OCI-LY1 (cell line): ENCODE measurements around the gene VPS39.

ENCODE experiments used
- H2AFZ ChIP-seq: fragments of 200-600 bp; sonication (generic), shearing (Covaris generic); 2 replicates; pipeline ENCODE4 v1.6.0; 2014; ENCODE audit warnings: antibody characterized with exemption, mild to moderate bottlenecking, low read length
- H3F3A ChIP-seq: fragments of 200-600 bp; sonication (generic), shearing (Covaris generic); 2 replicates; pipeline ENCODE4 v1.6.0; 2014; ENCODE audit warnings: mild to moderate bottlenecking, antibody characterized with exemption, low read length, moderate library complexity; ENCODE audit not compliant: insufficient read depth
- H3K27ac ChIP-seq: fragments of 200-600 bp; sonication (generic); 2 replicates; pipeline ENCODE4 v1.5.1; 2014; ENCODE audit warnings: low read length, mixed run types, mild to moderate bottlenecking, low read depth; ENCODE audit not compliant: poor library complexity, severe bottlenecking
- H3K27me3 ChIP-seq: fragments of 200-600 bp; sonication (generic); 2 replicates; pipeline ENCODE4 v1.6.0; 2014; ENCODE audit warnings: antibody characterized with exemption, mild to moderate bottlenecking, low read length, moderate library complexity; ENCODE audit not compliant: insufficient read depth
- H3K36me3 ChIP-seq: fragments of 200-600 bp; sonication (generic); 2 replicates; pipeline ENCODE4 v1.6.1; 2014; ENCODE audit warnings: mild to moderate bottlenecking, antibody characterized with exemption, low read length, moderate library complexity, mixed read lengths; ENCODE audit not compliant: insufficient read depth
- H3K4me1 ChIP-seq: fragments of 200-600 bp; sonication (generic); 2 replicates; pipeline ENCODE4 v1.5.1; 2014; ENCODE audit warnings: mild to moderate bottlenecking, low read length, moderate library complexity; ENCODE audit not compliant: insufficient read depth, severe bottlenecking
- H3K4me2 ChIP-seq: fragments of 200-600 bp; sonication (generic), shearing (Covaris generic); 2 replicates; pipeline ENCODE4 v1.6.1; 2014; ENCODE audit warnings: low read length
- H3K4me3 ChIP-seq: fragments of 200-600 bp; sonication (generic); 2 replicates; pipeline ENCODE4 v1.5.1; 2014; ENCODE audit warnings: low read length, low read depth, mild to moderate bottlenecking, mixed read lengths; ENCODE audit not compliant: poor library complexity, severe bottlenecking
- H3K79me2 ChIP-seq: fragments of 200-600 bp; shearing (Covaris generic); 2 replicates; pipeline ENCODE4 v1.6.1; 2016; ENCODE audit warnings: mixed run types, low read length, mixed read lengths; ENCODE audit not compliant: insufficient read depth
- H3K9ac ChIP-seq: fragments of 200-600 bp; sonication (generic), shearing (Covaris generic); 2 replicates; pipeline ENCODE4 v1.6.1; 2014; ENCODE audit warnings: mild to moderate bottlenecking, low read length, mixed read lengths
- H3K9me2 ChIP-seq: fragments of 200-600 bp; sonication (generic), shearing (Covaris generic); 2 replicates; pipeline ENCODE4 v1.6.1; 2014; ENCODE audit warnings: low read depth, mild to moderate bottlenecking, low read length, mixed read lengths
- H3K9me3 ChIP-seq: fragments of 200-600 bp; shearing (Covaris generic); 2 replicates; pipeline ENCODE4 v1.6.1; 2014; ENCODE audit warnings: low read length, mixed read lengths
- H4K20me1 ChIP-seq: fragments of 200-600 bp; sonication (generic), shearing (Covaris generic); 2 replicates; pipeline ENCODE4 v1.6.0; 2016; ENCODE audit warnings: mild to moderate bottlenecking, low read length; ENCODE audit not compliant: insufficient read depth
- CTCF ChIP-seq: fragments of 200-600 bp; sonication (generic), shearing (Covaris generic); IDR thresholded peaks from 2 replicates; pipeline ENCODE4 v1.5.1; 2017; ENCODE audit warnings: mild to moderate bottlenecking, antibody characterized with exemption, low read length, moderate library complexity, mixed read lengths
- EZH2 ChIP-seq: fragments of 200-600 bp; sonication (generic), shearing (Covaris generic); IDR thresholded peaks from 2 replicates; pipeline ENCODE4 v1.8.0; 2017; ENCODE audit warnings: borderline replicate concordance, mixed run types, mild to moderate bottlenecking, antibody characterized with exemption, low read length, moderate library complexity, mixed read lengths

VPS39 gene

GRCh38 chr15:42119446-42119760 is 88.7 kb downstream of the VPS39 start:
- no peaks in the 10 kb centered on the region for H3K9me2 ChIP-seq
- no peaks in the 10 kb centered on the region for H3K9me3 ChIP-seq
- TF ChIP-seq EZH2 (no peak), CTCF (no peak)
- H3K27me3 ChIP-seq: peaks cover 7% of the 10 kb centered on the region; the same call in 1 of the 2 replicates
- H3K27ac ChIP-seq: no peak overlapping the region
- no peak overlapping the region for H3K4me3 ChIP-seq
- H3K4me1 ChIP-seq: no peaks in the 10 kb centered on the region
- H3K36me3 ChIP-seq: no peaks in the 10 kb centered on the region; the same call in 1 of the 2 replicates
- H3F3A ChIP-seq: no peaks in the 10 kb centered on the region
- H4K20me1 ChIP-seq: no peaks in the 10 kb centered on the region
- H2AFZ ChIP-seq: no peak overlapping the region
- H3K4me2 ChIP-seq: no peak overlapping the region
- H3K9ac ChIP-seq: no peak overlapping the region
- no peaks in the 10 kb centered on the region for H3K79me2 ChIP-seq

GRCh38 chr15:42118650-42119445 is 89.3 kb downstream of the VPS39 start:
- no peak overlapping the region for H3K27ac ChIP-seq
- no peaks in the 10 kb centered on the region; the same call in 1 of the 2 replicates for H3K36me3 ChIP-seq
- no peak overlapping the region for H3K4me2 ChIP-seq
- TF ChIP-seq CTCF: no peak
- no peak for TF ChIP-seq EZH2
- H3K9me2 ChIP-seq: no peaks in the 10 kb centered on the region
- no peaks in the 10 kb centered on the region for H3K79me2 ChIP-seq
- H4K20me1 ChIP-seq: no peaks in the 10 kb centered on the region
- no peaks in the 10 kb centered on the region for H3K4me1 ChIP-seq
- H3F3A ChIP-seq: no peaks in the 10 kb centered on the region
- H3K4me3 ChIP-seq: no peak overlapping the region
- peaks cover 7% of the 10 kb centered on the region; the same call in 1 of the 2 replicates for H3K27me3 ChIP-seq
- H3K9me3 ChIP-seq: no peaks in the 10 kb centered on the region
- H2AFZ ChIP-seq: no peak overlapping the region
- H3K9ac ChIP-seq: no peak overlapping the region

GRCh38 chr15:42111924-42112323 is 96.2 kb downstream of the VPS39 start:
- Histone ChIP-seq H3K4me3 (no peak overlapping the region), H3K9ac (no peak overlapping the region), H2AFZ (no peak overlapping the region), H3K27me3 (0 out of 2 replicates have a peak, but pooled peaks cover 4% of the 10 kb centered on the region), H4K20me1 (no peaks in the 10 kb centered on the region), H3K4me2 (no peak overlapping the region), H3K79me2 (no peaks in the 10 kb centered on the region), H3K4me1 (peaks cover 7% of the 10 kb centered on the region), H3K9me2 (no peaks in the 10 kb centered on the region), H3F3A (no peaks in the 10 kb centered on the region), H3K36me3 (no peaks in the 10 kb centered on the region; the same call in 1 of the 2 replicates), H3K9me3 (no peaks in the 10 kb centered on the region), H3K27ac (no peak overlapping the region)
- TF ChIP-seq EZH2 (no peak), CTCF (no peak)
